HEK293 (cell line): Measurements from ENCODE around the gene PLS3.

Experiments used
- CTCF ChIA-PET: fragments of 350-600 bp; formaldehyde crosslinking; extraction: SDS; loops from one replicate; lab custom pipeline; 2021; ENCODE audit warnings: antibody characterized with exemption; lab: Yijun Ruan, JAX
- POLR2A ChIA-PET: fragments of 300-600 bp; formaldehyde crosslinking; extraction: SDS; loops from one replicate; lab custom pipeline; 2020; ENCODE audit warnings: antibody characterized with exemption, inconsistent platforms; lab: Yijun Ruan, JAX
- H3K27ac ChIP-seq: fragments of 200-500 bp; sonication (Bioruptor generic); 2 replicates; pipeline ENCODE4 v1.5.1; 2014; ENCODE audit warnings: low read depth, low read length, control low read depth, inconsistent platforms; ENCODE audit errors: extremely low read depth
- H3K36me3 ChIP-seq, 2 experiments: fragments of 200-500 bp in 1 of 2; sonication (Bioruptor generic) in 1 of 2; 1 replicate in 1 of 2; 2 replicates in 1 of 2; pipeline ENCODE4 v1.5.1; 2014 to 2017; ENCODE audit warnings: inconsistent platforms in 2 of 2, low read length in 2 of 2; ENCODE audit not compliant: control insufficient read depth in 2 of 2, insufficient read depth in 1 of 2
- H3K4me1 ChIP-seq: fragments of 200-500 bp; sonication (Bioruptor generic); 2 replicates; pipeline ENCODE4 v1.5.1; 2014; ENCODE audit warnings: mild to moderate bottlenecking, low read length, inconsistent platforms; ENCODE audit not compliant: control insufficient read depth, insufficient read depth
- H3K4me3 ChIP-seq: 2 replicates; pipeline ENCODE4 v1.5.1; 2011; ENCODE audit warnings: low read depth, mild to moderate bottlenecking, control low read depth, low read length, moderate library complexity
- H3K9me3 ChIP-seq: fragments of 200-500 bp; sonication (Bioruptor generic); 2 replicates; pipeline ENCODE4 v1.5.1; 2014; ENCODE audit warnings: low read depth, low read length, inconsistent platforms; ENCODE audit not compliant: control insufficient read depth, insufficient read depth
- HOXC10 ChIP-seq: sonication (generic); formaldehyde crosslinking; IDR thresholded peaks from 2 replicates; pipeline ENCODE4 v1.8.1; 2023; ENCODE audit warnings: mild to moderate bottlenecking, missing genetic modification reagents
- KLF10 ChIP-seq: fragments of 450-650 bp; IDR thresholded peaks from 2 replicates; pipeline ENCODE4 v1.5.1; 2018; ENCODE audit warnings: missing biosample characterization, mild to moderate bottlenecking, missing genetic modification characterization
- MZF1 ChIP-seq: fragments of 450-650 bp; formaldehyde crosslinking; IDR thresholded peaks from 2 replicates; pipeline ENCODE4 v1.5.1; 2017; ENCODE audit warnings: missing biosample characterization, missing genetic modification characterization, borderline replicate concordance
- OSR2 ChIP-seq: fragments of 450-650 bp; formaldehyde crosslinking; IDR thresholded peaks from 2 replicates; pipeline ENCODE4 v1.5.1; 2016; ENCODE audit warnings: missing biosample characterization, missing genetic modification characterization
- PRDM1 ChIP-seq: fragments of 450-650 bp; formaldehyde crosslinking; IDR thresholded peaks from 2 replicates; pipeline ENCODE4; 2016; ENCODE audit warnings: missing biosample characterization, missing genetic modification characterization
- ZBTB17 ChIP-seq: fragments of 450-650 bp; formaldehyde crosslinking; IDR thresholded peaks from 2 replicates; pipeline ENCODE4 v1.5.1; 2016; ENCODE audit warnings: missing biosample characterization, missing genetic modification characterization
- ZBTB20 ChIP-seq: fragments of 450-650 bp; formaldehyde crosslinking; IDR thresholded peaks from 2 replicates; pipeline ENCODE4 v1.5.1; 2016; ENCODE audit warnings: missing biosample characterization, missing genetic modification characterization
- ZBTB44 ChIP-seq: fragments of 450-650 bp; IDR thresholded peaks from 2 replicates; pipeline ENCODE4 v1.5.1; 2018; ENCODE audit warnings: missing biosample characterization, mild to moderate bottlenecking, missing genetic modification characterization
- ZBTB48 ChIP-seq: fragments of 450-650 bp; formaldehyde crosslinking; IDR thresholded peaks from 2 replicates; pipeline ENCODE4 v1.5.1; 2016; ENCODE audit warnings: missing biosample characterization, missing genetic modification characterization
- ZNF10 ChIP-seq: fragments of 450-650 bp; formaldehyde crosslinking; IDR thresholded peaks from 2 replicates; pipeline ENCODE4 v1.5.1; 2017; ENCODE audit warnings: missing biosample characterization, missing genetic modification characterization
- ZNF157 ChIP-seq: fragments of 450-650 bp; formaldehyde crosslinking; IDR thresholded peaks from 2 replicates; pipeline ENCODE4 v1.5.1; 2016; ENCODE audit warnings: missing biosample characterization, missing genetic modification characterization
- ZNF239 ChIP-seq: fragments of 450-650 bp; formaldehyde crosslinking; IDR thresholded peaks from 2 replicates; pipeline ENCODE4 v1.5.1; 2016; ENCODE audit warnings: missing biosample characterization, missing genetic modification characterization
- ZNF501 ChIP-seq: fragments of 450-650 bp; formaldehyde crosslinking; IDR thresholded peaks from 2 replicates; pipeline ENCODE4 v1.5.1; 2016; ENCODE audit warnings: missing biosample characterization, missing genetic modification characterization
- TF ChIP-seq, protein P1 (sequence below): fragments of 450-650 bp; formaldehyde crosslinking; IDR thresholded peaks from 2 replicates; pipeline ENCODE4 v1.5.1; 2017; ENCODE audit warnings: missing biosample characterization, missing genetic modification characterization

Gene PLS3

GRCh38 chrX:115583496-115584004, 22.6 kb downstream of the PLS3 start:
- no peaks in the 10 kb centered on the region for H3K9me3 ChIP-seq
- CTCF ChIA-PET: interaction anchor here (0.6 to 1.7 kb wide), 3 partner anchors 9 to 54 kb away, joined by 3 to 13 read pairs (median 3); no protein-coding TSS in a partner anchor
- POLR2A ChIA-PET: interaction anchor here (1.2 kb wide), 1 partner anchor 22 kb away, joined by 5 read pairs; the partner anchor contains the start of gene PLS3
- no peak for TF ChIP-seq ZNF501 (tag by site-specific recombination)
- TF ChIP-seq ZBTB17 (tag by site-specific recombination): no peak
- no peak for TF ChIP-seq ZNF239 (tag by site-specific recombination)
- TF ChIP-seq MZF1 (tag by site-specific recombination): peak; percentile 85; the same call in 1 of the 2 replicates
- no peak for TF ChIP-seq ZBTB44 (tag by site-specific recombination)
- TF ChIP-seq ZNF157: no peak
- TF ChIP-seq ZBTB48 (tag by site-specific recombination): no peak
- no peak for TF ChIP-seq ZBTB20 (tag by site-specific recombination)
- TF ChIP-seq, protein P1, sequence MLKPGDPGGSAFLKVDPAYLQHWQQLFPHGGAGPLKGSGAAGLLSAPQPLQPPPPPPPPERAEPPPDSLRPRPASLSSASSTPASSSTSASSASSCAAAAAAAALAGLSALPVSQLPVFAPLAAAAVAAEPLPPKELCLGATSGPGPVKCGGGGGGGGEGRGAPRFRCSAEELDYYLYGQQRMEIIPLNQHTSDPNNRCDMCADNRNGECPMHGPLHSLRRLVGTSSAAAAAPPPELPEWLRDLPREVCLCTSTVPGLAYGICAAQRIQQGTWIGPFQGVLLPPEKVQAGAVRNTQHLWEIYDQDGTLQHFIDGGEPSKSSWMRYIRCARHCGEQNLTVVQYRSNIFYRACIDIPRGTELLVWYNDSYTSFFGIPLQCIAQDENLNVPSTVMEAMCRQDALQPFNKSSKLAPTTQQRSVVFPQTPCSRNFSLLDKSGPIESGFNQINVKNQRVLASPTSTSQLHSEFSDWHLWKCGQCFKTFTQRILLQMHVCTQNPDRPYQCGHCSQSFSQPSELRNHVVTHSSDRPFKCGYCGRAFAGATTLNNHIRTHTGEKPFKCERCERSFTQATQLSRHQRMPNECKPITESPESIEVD (tag by site-specific recombination): peak; percentile 67
- peak; percentile 55; the same call in 1 of the 2 replicates for TF ChIP-seq OSR2
- no peak for TF ChIP-seq KLF10 (tag by site-specific recombination)
- TF ChIP-seq, all 188 proteins: peak for 3
- H3K36me3 ChIP-seq: peaks cover 7 to 9% of the 10 kb centered on the region in 2 experiments
- no peak overlapping the region for H3K27ac ChIP-seq
- H3K4me3 ChIP-seq: no peak overlapping the region
- peaks cover 8% of the 10 kb centered on the region; the same call in 1 of the 2 replicates for H3K4me1 ChIP-seq

- peaks cover 8% of the 10 kb centered on the region; the same call in 1 of the 2 replicates for H3K4me1 ChIP-seq
- H3K36me3 ChIP-seq: peaks cover 4 to 8% of the 10 kb centered on the region in 2 experiments
- no peak overlapping the region for H3K27ac ChIP-seq
- POLR2A ChIA-PET: no interaction called here
- no peak overlapping the region for H3K4me3 ChIP-seq
- no peaks in the 10 kb centered on the region for H3K9me3 ChIP-seq
- CTCF ChIA-PET: no interaction called here
- TF ChIP-seq ZNF10 (tag by site-specific recombination) (no peak), PRDM1 (tag by site-specific recombination) (peak; percentile 77)
- TF ChIP-seq, protein P1 (tag by site-specific recombination): 0 out of 2 replicates have a peak, but pooled peaks have one; percentile 41
Measured at GRCh38 chrX:115584696-115585095, 23.7 kb downstream of the PLS3 start.

GRCh38 chrX:115588179-115588578, 27.2 kb downstream of the PLS3 start:
- H3K9me3 ChIP-seq: no peaks in the 10 kb centered on the region
- ChIA-PET CTCF (interaction anchor here (0.9 to 1.1 kb wide), 2 partner anchors 19 to 361 kb away, joined by 4 to 7 read pairs; no protein-coding TSS in a partner anchor), POLR2A (interaction anchor here (0.7 kb wide), 1 partner anchor 47 kb away, joined by 3 read pairs; no protein-coding TSS in a partner anchor)
- TF ChIP-seq HOXC10 (CRISPR knock-in tag): no peak
- TF ChIP-seq, protein P1 (tag by site-specific recombination): 0 out of 2 replicates have a peak, but pooled peaks have one; percentile 9
- peaks cover 0 to 3% of the 10 kb centered on the region in 2 experiments; a peak in 1 of 3 replicates for H3K36me3 ChIP-seq
- H3K4me1 ChIP-seq: peaks cover 12% of the 10 kb centered on the region
- H3K4me3 ChIP-seq: no peak overlapping the region
- no peak overlapping the region for H3K27ac ChIP-seq
